GM12892 (cell line): ENCODE measurements around the gene DOCK1.

Experiments
- DNase-seq: peaks from one replicate; pipeline ENCODE4 v3.0.0; 2011; ENCODE audit not compliant: insufficient read length
- FAIRE-seq: peaks from 2 replicates; lab custom pipeline; 2011; peaks lifted over from hg19 to GRCh38; lab: Jason Lieb, UNC
- POLR2A ChIP-seq: IDR thresholded peaks from 2 replicates; pipeline ENCODE4 v1.6.1; 2011; ENCODE audit warnings: low read depth, low read length, control low read depth
- POLR2AphosphoS5 ChIP-seq: IDR thresholded peaks from 2 replicates; pipeline ENCODE4 v1.6.1; 2011; ENCODE audit warnings: low read depth, low read length, control low read depth
- TAF1 ChIP-seq: IDR thresholded peaks from 2 replicates; pipeline ENCODE4 v1.6.1; 2011; ENCODE audit warnings: low read depth, mild to moderate bottlenecking, control low read depth, low read length, borderline replicate concordance

DOCK1 gene

DNA sequence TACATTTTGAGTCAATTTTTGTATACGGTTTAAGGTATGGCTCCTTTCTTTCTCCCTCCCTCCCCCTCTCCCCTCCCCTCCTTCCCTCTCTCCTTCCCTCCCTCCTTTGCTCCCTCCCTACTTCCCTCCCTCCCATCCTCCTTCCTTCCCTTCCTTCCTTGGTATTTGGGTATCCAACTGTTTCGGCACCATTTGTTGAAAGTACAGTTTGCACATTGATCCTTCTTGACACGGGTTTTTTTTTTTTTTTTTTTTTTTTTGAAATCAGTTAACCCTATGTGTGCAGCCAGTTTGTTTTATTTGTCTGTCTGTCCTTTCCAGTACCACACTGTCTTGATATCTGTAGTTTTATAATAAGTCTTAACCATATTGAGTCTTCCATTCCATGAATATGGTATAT is 331.0 kb downstream of the DOCK1 start:
- no peak for TF ChIP-seq TAF1
- no peak for TF ChIP-seq POLR2A
- no peak for TF ChIP-seq POLR2AphosphoS5
- DNase-seq (no peak), FAIRE-seq (no peak)

DNA sequence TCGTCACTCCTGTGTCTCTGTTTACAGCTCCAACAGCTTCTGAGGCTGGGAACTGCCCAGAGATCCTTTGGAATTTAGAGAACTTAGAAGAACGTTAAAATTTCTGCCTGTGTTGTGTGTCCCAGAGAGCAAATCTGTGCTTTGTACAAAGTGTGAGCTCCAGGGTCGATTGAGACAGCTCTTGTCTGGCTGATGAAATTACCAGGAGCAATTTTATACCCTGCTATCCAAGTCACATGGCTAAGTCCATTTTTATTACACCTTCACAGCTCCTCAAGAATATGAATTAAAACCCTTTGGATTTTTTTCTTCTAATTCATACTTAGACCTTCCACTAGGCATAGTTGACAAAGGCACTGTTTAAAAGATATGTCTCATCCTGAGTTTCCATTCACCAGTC is 337.7 kb downstream of the DOCK1 start:
- no peak for FAIRE-seq
- TF ChIP-seq POLR2AphosphoS5, result no peak
- TF ChIP-seq TAF1, result no peak
- no peak for TF ChIP-seq POLR2A
- DNase-seq, result no peak

DNA sequence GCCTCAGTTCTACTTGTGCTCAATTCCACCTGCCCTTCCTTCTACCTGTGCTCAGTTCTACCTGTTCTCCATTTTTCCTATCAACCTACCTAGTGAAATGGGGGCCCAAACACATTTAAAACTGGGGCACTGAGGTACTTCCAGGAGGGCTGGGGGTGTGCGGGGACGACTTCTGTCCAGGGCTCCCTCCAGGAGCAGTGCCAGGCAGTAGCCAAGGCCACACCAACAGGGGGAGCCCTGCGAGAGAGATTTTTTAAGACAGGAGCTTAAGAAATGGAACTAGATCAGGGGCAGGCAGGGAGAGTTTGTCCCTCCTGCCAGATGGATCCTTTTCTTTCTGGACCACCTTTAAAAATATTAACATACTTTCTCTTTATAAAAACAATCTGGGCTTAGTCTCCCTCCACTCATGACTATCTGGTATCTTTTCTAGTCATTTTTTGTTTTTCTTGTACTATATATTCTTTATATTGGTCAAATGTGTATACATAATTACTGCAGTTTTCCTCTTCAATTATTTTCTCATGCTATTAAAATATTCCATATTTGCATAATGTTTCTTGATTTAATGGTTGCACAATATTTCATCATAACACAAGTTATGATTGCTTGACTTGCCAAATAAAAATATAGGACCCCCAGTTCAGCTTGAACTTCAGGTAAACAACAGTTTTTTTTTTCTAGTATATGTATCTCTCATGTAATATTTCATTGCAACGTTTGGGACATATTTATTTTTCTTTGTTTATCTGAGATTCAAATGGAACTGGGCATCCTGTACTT is 338.5 kb downstream of the DOCK1 start:
- DNase-seq (no peak), FAIRE-seq (no peak)
- no peak for TF ChIP-seq TAF1
- no peak for TF ChIP-seq POLR2A
- TF ChIP-seq POLR2AphosphoS5, result no peak

DNA sequence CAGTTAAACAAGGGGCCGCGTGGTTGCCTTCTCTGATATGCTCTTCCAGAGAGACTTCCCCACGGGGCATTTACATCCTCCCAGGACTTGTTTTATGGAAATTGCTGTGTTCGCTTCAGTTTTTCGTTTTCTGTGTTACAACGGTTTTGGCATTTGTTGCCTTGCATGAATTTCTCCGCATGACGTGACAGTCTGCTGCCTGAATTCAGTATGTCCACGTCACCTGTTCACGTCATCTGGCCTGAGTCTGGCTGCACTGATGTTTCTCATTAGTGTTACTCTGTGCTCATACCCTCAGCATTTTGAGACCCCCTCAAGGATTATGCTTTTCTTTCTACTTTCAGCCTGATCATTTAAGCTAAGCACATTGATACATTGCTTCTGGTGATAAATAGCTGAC is 340.2 kb downstream of the DOCK1 start:
- DNase-seq (no peak), FAIRE-seq (no peak)
- no peak for TF ChIP-seq POLR2AphosphoS5
- TF ChIP-seq TAF1, result no peak
- TF ChIP-seq POLR2A, result no peak

DNA sequence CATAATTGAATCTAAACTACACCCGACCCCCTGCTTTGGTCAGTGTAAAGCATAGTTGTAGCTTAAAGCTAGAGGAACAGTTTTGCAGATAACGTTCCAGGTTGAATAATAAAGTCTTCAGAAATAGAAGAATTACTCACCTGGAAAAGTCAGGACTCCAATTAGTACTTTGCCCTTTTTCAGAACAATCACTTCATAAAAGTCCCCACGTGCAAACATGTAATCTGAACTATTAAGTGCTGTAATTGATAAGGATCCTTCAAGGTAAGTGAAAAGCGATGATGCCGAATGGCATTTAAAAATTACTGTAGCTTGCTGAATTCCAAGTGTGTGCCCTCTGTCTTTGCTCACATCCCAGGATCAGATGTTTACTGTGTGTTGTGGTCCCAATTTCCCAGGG is 344.8 kb downstream of the DOCK1 start:
- FAIRE-seq, result no peak
- TF ChIP-seq TAF1, result no peak
- TF ChIP-seq POLR2AphosphoS5, result no peak
- TF ChIP-seq POLR2A, result no peak
- DNase-seq, result no peak

DNA sequence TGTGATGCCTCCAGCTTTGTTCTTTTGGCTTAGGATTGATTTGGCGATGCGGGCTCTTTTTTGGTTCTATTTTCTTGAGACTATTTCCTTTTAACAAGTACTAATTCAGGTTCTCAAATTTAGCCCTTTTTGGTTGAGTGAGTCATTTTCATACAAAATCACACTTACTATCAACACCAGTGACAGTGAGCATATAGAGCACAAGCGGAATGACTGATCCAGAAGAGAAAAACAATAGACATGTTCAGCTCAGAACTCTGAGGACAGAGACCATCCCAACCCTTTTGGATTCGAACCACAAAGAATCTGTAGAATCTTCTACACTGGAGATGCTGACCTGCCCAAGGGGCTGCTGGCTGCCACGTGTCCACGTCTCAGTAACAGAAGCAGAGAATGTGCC is 347.6 kb downstream of the DOCK1 start:
- TF ChIP-seq POLR2A, result no peak
- TF ChIP-seq TAF1, result no peak
- no peak for TF ChIP-seq POLR2AphosphoS5
- FAIRE-seq (no peak), DNase-seq (no peak)

DNA sequence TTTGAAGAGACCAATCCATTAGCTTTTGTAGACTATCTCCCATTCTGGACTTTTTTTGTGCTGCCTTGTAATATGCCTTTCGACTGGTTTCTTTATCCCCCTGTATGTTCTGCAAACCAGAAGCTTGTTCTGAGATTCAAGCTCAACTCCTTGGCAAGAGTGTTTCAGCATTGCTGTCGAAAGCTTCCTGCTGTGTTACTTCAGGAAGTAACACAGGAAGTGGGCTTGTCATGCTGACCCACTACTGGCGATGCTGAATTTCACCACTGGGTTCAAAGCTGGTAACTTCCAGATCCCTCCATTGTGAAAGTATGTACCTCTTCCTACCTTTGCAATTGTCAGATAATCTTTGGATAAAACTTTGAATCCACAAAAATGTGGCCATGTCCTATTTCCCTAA is 349.0 kb downstream of the DOCK1 start:
- DNase-seq (no peak), FAIRE-seq (no peak)
- TF ChIP-seq TAF1 (no peak), POLR2A (no peak), POLR2AphosphoS5 (no peak)

DNA sequence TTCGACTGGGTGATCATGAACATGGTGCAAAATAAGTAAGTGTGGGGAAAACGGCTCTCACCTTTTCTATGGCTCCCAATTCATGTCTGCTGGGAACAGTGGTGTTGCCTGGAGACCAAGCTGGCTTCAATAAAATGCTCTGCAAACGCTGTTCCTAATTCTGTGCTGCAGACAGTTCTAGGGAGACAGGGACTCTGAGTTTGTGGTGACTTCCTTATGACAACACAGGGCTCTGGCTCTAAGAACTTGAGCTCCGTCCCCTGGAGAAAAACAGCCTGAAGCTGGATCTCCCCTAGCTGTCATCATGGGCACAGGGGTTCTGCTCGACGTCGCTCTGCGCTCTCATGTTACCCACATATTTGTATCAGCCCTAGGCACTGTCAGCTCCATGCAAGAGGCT is 352.2 kb downstream of the DOCK1 start:
- FAIRE-seq (no peak), DNase-seq (no peak)
- TF ChIP-seq POLR2AphosphoS5 (no peak), TAF1 (no peak)

DNA sequence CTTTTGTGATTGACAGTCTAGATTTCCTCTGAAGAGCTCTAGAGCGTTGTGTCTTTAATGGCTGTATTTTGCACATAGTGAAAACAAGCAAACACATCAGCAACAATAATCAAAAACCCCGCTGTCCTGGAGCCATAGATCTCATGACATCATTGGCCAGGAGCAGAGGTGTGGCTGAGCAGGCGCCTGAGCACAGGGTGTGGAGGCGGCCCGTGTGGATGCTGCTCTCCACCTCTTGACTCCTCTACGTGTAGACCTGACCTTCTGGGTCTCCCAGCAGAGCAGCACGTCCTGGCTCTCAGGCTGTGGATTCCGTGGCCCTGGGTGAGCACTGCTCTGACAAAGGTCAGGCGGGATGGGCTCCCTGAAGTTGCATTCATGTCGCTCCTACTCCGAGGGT is 354.1 kb downstream of the DOCK1 start:
- no peak for FAIRE-seq
- DNase-seq, result no peak
- TF ChIP-seq POLR2A (no peak), POLR2AphosphoS5 (no peak), TAF1 (no peak)

DNA sequence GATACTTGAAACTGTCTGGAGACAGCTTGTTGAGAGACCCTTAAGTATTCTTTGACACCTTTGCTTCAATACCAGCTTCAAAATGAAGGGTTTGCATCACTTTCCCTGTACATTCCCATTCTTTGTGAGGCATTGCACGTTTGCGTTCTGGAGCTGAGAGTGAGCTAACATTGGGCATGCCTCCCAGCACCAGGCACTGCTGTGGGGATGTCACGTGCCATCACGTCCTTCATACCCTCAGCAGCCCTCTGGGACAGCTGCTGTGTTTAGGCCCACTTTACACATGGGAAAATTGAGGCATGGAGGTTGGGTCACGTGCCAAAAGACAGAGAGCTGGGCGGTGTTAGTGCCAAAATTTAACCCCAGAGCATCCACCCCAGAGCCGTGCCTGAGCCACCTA is 357.4 kb downstream of the DOCK1 start:
- TF ChIP-seq TAF1 (no peak), POLR2A (no peak), POLR2AphosphoS5 (no peak)
- FAIRE-seq (no peak), DNase-seq (no peak)

DNA sequence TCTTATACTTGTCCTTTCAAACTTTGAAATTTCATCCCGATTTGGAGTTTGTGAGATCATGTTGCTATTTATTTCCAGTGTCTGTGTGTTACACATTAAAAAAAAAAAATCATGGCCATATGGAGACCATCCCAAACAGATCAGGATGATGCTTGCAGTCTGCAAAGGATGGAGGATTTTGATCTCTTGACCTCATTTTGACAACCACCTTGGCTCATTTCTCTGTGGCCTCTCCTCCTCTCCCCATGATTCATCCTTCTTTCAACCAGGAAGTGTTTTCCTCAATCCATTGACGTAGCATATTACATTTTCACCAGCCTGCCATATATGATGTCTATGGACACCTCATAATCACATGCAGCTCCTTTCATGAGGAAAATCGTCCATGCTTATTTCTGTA is 360.1 kb downstream of the DOCK1 start:
- FAIRE-seq (no peak), DNase-seq (no peak)
- TF ChIP-seq POLR2A, result no peak
- no peak for TF ChIP-seq TAF1
- TF ChIP-seq POLR2AphosphoS5, result no peak

DNA sequence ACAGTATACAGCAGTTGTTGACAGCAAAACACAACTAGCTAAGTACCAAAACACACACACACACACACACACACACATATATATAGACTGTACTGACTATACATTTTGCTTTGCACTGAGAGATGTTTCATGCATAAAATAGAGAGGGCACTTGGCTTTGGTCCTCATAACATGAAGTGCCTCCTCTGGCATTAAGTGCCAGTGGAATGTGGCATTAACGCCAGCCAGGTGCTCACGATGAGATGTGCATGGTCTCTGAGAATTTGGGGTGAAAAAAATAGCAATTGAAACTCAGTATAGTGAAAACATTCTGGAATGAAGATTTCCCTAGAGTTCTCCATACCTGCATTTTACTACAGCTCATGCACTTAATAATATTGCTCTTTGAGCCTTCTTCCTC is 361.2 kb downstream of the DOCK1 start:
- FAIRE-seq, result no peak
- TF ChIP-seq TAF1 (no peak), POLR2AphosphoS5 (no peak), POLR2A (no peak)

DNA sequence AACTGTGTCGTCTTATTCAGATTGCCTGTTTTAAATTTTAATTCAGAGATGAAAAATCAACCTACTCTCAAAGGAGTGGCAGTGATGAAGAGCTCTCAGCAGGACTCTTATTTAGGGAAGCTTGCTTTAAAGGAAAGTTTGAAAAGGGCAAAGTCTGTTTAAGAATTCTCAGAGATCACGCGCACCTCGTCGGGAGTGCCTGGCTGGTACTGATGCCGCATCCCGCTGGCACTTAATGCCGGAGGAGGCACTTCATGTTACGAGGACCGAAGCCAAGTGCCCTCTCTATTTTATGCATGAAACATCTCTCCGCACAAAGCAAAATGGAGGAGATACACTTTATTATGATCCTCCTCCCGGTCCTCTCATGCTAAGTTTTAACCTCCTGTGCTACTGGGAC is 362.2 kb downstream of the DOCK1 start:
- DNase-seq (no peak), FAIRE-seq (no peak)
- TF ChIP-seq POLR2A (no peak), POLR2AphosphoS5 (no peak), TAF1 (no peak)

More for the DNA sequence above, 361.2 kb downstream of the DOCK1 start:
- DNase-seq, result no peak

DNA sequence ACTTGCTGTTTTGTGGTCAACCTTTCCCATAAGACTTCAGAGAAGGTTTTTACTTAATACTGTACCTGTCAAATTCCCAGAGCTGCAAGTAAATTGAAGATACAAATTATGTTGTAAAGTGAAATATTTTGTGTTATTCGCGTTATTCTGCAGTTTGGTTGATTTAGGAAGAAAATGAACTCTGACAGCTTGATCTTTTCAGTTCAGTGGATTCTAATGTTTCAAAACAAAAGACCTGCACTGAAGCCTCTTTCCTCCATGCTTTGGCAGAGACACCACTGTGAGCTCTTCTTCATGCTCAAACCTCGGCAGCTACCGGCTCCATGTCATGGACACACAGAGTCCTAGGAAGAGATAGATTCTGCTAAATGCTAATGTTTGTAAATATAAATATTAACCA is 366.8 kb downstream of the DOCK1 start:
- no peak for FAIRE-seq
- DNase-seq, result no peak
- TF ChIP-seq TAF1, result no peak
- no peak for TF ChIP-seq POLR2AphosphoS5
- no peak for TF ChIP-seq POLR2A
